ENCODE measurements around the gene OR2T27.

DNA sequence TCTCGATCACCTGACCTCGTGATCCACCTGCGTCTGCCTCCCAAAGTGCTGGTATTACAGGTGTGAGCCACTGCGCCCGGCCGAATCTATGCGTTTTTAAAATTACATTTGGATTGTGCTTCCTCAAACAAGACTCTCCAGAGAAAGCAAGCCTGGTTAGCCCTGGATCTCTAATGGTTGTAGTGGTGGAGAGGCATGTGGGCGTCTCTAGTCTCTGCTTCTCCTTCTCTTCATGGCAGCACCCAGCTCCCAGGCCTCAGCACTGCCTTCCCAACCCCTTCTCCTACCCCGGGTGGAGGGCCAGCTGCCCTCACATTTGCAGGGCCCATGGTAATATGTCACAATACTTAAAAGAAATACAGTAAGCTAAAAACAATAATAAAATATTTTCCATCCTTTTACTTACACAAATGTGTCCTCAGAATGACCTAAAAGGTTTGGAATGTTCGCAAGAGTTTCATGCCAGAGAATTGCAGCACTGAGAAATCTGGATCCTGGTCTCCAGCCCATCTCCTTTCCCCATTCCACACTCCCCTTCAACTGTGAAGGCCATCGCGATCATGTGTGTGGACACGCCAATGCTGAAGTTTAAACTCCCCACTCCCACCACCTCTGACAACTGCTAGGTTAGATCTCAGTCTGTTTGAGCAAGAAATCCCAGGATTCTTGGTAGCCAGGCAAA, 40.3 kb upstream of the OR2T27 start:
- TF ChIP-seq ELF4 (IDR thresholded peaks at IDR 0.05) (no peak), HDGF (IDR thresholded peaks at IDR 0.05; ENCODE audit: borderline replicate concordance) (no peak), CTBP1 (IDR thresholded peaks at IDR 0.05; ENCODE audit: borderline replicate concordance) (no peak), NFRKB (IDR thresholded peaks at IDR 0.05) (no peak), FOXM1 (IDR thresholded peaks at IDR 0.05; ENCODE audit: borderline replicate concordance) (no peak), TARDBP (IDR thresholded peaks at IDR 0.05) (no peak)
